ENCODE results near the gene EIF4ENIF1. TPM values are rescaled to one million over a fixed set of nuclear protein-coding genes. Genes with fewer than 3 reads are reported as not detected.
"Not testable (repeated sequence)": the region's sequence is repeated elsewhere in the genome, so short reads cannot be mapped to it uniquely, and the experiment has no call there.

Gene EIF4ENIF1
- total RNA-seq, 1 experiment from 2014 or later = 32.0 TPM

GRCh38 chr22:31486951-31487350 is 2.7 kb downstream of the EIF4ENIF1 start:
- BruUV-seq (replicated peaks) = no TSS peak
- CTCF ChIA-PET = no interaction called here
- no peak overlapping the region for H3K27ac Mint-ChIP-seq (ENCODE audit: unreplicated experiment)

GRCh38 chr22:31486369-31486768 is 3.3 kb downstream of the EIF4ENIF1 start:
- H3K9me3 Mint-ChIP-seq (ENCODE audit: low read depth, unreplicated experiment); DNase-seq; BruUV-seq (replicated peaks); CTCF ChIA-PET; H3K4me3 Mint-ChIP-seq (ENCODE audit: low read depth, unreplicated experiment); H3K27me3 Mint-ChIP-seq (ENCODE audit: unreplicated experiment); H3K27ac Mint-ChIP-seq (ENCODE audit: unreplicated experiment); intact Hi-C loops (cut with micrococcal nuclease; ENCODE audit: unreplicated experiment): not testable (repeated sequence)
- peaks cover 78% of the 10 kb centered on the region for H3K36me3 Mint-ChIP-seq (ENCODE audit: insufficient read depth, unreplicated experiment)
- H3K4me1 Mint-ChIP-seq (ENCODE audit: low read depth, unreplicated experiment) = peaks cover 21% of the 10 kb centered on the region

More at GRCh38 chr22:31486951-31487350, 2.7 kb downstream of the EIF4ENIF1 start:
- Mint-ChIP-seq H3K4me1 (ENCODE audit: low read depth, unreplicated experiment) (peaks cover 22% of the 10 kb centered on the region), H3K4me3 (ENCODE audit: low read depth, unreplicated experiment) (no peak overlapping the region), H3K27me3 (ENCODE audit: unreplicated experiment) (no peaks in the 10 kb centered on the region), H3K36me3 (ENCODE audit: insufficient read depth, unreplicated experiment) (peaks cover 72% of the 10 kb centered on the region), H3K9me3 (ENCODE audit: low read depth, unreplicated experiment) (no peaks in the 10 kb centered on the region)
- intact Hi-C loops (cut with micrococcal nuclease; ENCODE audit: unreplicated experiment) = no loop called here
- TF ChIP-seq CTCF (IDR thresholded peaks at IDR 0.05; ENCODE audit: unreplicated experiment) = no peak
- no peak for DNase-seq

GRCh38 chr22:31482470-31482869 is 7.2 kb downstream of the EIF4ENIF1 start:
- H3K9me3 Mint-ChIP-seq (ENCODE audit: low read depth, unreplicated experiment); H3K4me1 Mint-ChIP-seq (ENCODE audit: low read depth, unreplicated experiment); H3K4me3 Mint-ChIP-seq (ENCODE audit: low read depth, unreplicated experiment); H3K27ac Mint-ChIP-seq (ENCODE audit: unreplicated experiment); H3K27me3 Mint-ChIP-seq (ENCODE audit: unreplicated experiment); DNase-seq; intact Hi-C loops (cut with micrococcal nuclease; ENCODE audit: unreplicated experiment); BruUV-seq (replicated peaks): not testable (repeated sequence)
- CTCF ChIA-PET = interaction anchor here (0.7 kb wide), 1 partner anchor 54 kb away, joined by 4 read pairs; no protein-coding TSS in a partner anchor
- H3K36me3 Mint-ChIP-seq (ENCODE audit: insufficient read depth, unreplicated experiment) = peaks cover 74% of the 10 kb centered on the region

- no peak for DNase-seq
- Mint-ChIP-seq H3K4me3 (ENCODE audit: low read depth, unreplicated experiment) (no peak overlapping the region), H3K36me3 (ENCODE audit: insufficient read depth, unreplicated experiment) (peaks cover 70% of the 10 kb centered on the region), H3K27ac (ENCODE audit: unreplicated experiment) (no peak overlapping the region), H3K4me1 (ENCODE audit: low read depth, unreplicated experiment) (no peaks in the 10 kb centered on the region), H3K27me3 (ENCODE audit: unreplicated experiment) (no peaks in the 10 kb centered on the region), H3K9me3 (ENCODE audit: low read depth, unreplicated experiment) (no peaks in the 10 kb centered on the region)
- no TSS peak for BruUV-seq (replicated peaks)
- intact Hi-C loops (cut with micrococcal nuclease; ENCODE audit: unreplicated experiment) = no loop called here
- CTCF ChIA-PET = no interaction called here
- no peak for TF ChIP-seq CTCF (IDR thresholded peaks at IDR 0.05; ENCODE audit: unreplicated experiment)
Observed at GRCh38 chr22:31481129-31481528, 8.5 kb downstream of the EIF4ENIF1 start.

- Mint-ChIP-seq H3K4me1 (ENCODE audit: low read depth, unreplicated experiment) (no peaks in the 10 kb centered on the region), H3K27me3 (ENCODE audit: unreplicated experiment) (no peaks in the 10 kb centered on the region), H3K9me3 (ENCODE audit: low read depth, unreplicated experiment) (no peaks in the 10 kb centered on the region), H3K27ac (ENCODE audit: unreplicated experiment) (no peak overlapping the region), H3K4me3 (ENCODE audit: low read depth, unreplicated experiment) (no peak overlapping the region), H3K36me3 (ENCODE audit: insufficient read depth, unreplicated experiment) (peaks cover 51% of the 10 kb centered on the region)
- CTCF ChIA-PET = interaction anchor here (0.6 kb wide), 1 partner anchor 10 kb away, joined by 4 read pairs; no protein-coding TSS in a partner anchor
- no peak for DNase-seq
- intact Hi-C loops (cut with micrococcal nuclease; ENCODE audit: unreplicated experiment) = no loop called here
- TF ChIP-seq CTCF (IDR thresholded peaks at IDR 0.05; ENCODE audit: unreplicated experiment) = no peak
- BruUV-seq (replicated peaks) = no TSS peak
Observed at GRCh38 chr22:31477329-31477728, 12.3 kb downstream of the EIF4ENIF1 start.
